ENCODE measurements around the gene LEPROT. TPM values are rescaled to one million over a fixed set of nuclear protein-coding genes. Genes with fewer than 3 reads are reported as not detected.
A peak's percentile ranks its signal among the peaks of the same experiment; 100 is the strongest.

The LEPROT gene
- total and polyA plus RNA-seq, 7 experiments from 2014 or later = 11.8 to 26.3 (median 24.1) TPM

DNA sequence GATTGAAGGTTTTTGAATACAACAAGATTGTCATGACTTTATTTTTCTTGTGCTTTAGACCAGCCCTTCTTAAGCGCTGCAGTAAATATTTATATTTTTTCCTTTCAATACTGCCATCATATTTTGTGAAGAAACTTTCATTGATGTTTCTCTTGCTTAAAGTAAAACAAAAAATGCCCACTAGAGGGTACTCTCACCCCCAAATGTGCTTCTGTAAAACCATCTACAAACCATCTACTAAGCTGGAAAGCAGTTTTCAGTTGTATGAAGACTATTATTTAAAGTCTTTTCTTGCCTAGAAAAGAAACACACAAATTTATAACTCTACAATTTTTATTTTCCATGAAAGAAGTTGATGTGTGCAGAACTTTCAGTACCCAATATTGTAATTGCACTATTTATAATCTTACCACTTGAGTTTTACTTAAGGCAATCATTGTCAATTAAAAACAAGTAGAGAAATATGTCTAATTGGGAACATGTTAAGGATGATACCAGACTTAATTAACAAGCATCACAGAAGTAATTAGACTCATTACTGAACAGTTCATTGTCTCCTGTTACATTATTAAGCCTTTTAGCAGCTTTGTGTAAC lies 10.7 kb downstream of the LEPROT start:
- Histone ChIP-seq H3K4me1 (ENCODE audit: control insufficient read depth in 2 of 2, insufficient read depth in 2 of 2, low read length in 2 of 2) (no peaks in the 10 kb centered on the region), H3K27ac (ENCODE audit: low read depth, low read length) (no peak overlapping the region), H3K9me3 (ENCODE audit: control insufficient read depth in 2 of 3, low read length in 3 of 3) (no peaks in the 10 kb centered on the region), H3K27me3 (ENCODE audit: control insufficient read depth in 2 of 2, insufficient read depth in 2 of 2, low read length in 2 of 2) (no peaks in the 10 kb centered on the region), H3K4me3 (ENCODE audit: low read length) (no peak overlapping the region), H3K36me3 (ENCODE audit: control insufficient read depth in 2 of 3, insufficient read depth in 3 of 3, low read length in 3 of 3) (peaks cover 0 to 10% (median 0%) of the 10 kb centered on the region in 3 experiments)
- H3K9me3 Mint-ChIP-seq = no peaks in the 10 kb centered on the region
- no peaks in the 10 kb centered on the region for H3K27me3 Mint-ChIP-seq
- H3K27ac Mint-ChIP-seq = no peak overlapping the region
- ChIA-PET POLR2A (interaction anchor here (1.4 kb wide), 1 partner anchor 11 kb away, joined by 3 read pairs; the partner anchor contains the start of genes LEPR and LEPROT), CTCF (interaction anchor here (0.5 to 1.9 kb wide), 3 partner anchors 11 to 256 kb away, joined by 3 to 9 read pairs (median 3); partner anchors contain the start of genes LEPR and LEPROT)
- no peak overlapping the region for H3K4me3 Mint-ChIP-seq
- H3K36me3 Mint-ChIP-seq = peaks cover 3 to 29% (median 14%) of the 10 kb centered on the region in 5 donors
- H3K4me1 Mint-ChIP-seq = peaks cover 0 to 28% (median 3%) of the 10 kb centered on the region in 7 donors
- ATAC-seq (peak; percentile 67), DNase-seq (peak in 5 of 9 donors; percentile 32 to 43 (median 33))
- intact Hi-C loops (cut with micrococcal nuclease) = loop anchor here (1.0 to 10.0 kb wide), 8 partner anchors 28 to 1015 kb away; no protein-coding TSS in a partner anchor

DNA sequence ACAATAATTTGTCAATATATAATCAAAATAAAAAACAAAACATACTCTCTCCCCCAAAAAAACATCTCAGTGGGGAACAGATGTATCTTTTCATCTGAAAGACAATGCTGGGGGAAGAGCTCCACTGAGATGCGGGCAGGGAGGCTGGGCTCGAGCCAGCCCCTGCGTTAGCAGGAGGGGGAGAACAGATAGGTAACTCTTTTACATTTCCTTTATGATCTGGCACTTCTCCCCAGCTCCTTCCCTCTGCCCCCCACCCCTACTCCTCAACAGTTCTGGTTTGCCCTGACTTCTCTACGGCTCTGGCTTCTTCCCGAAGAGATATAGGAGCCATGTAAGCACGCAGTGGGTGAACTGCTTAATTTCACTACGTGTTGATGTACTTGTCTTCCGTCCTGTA lies 12.4 kb downstream of the LEPROT start:
- intact Hi-C loops (cut with micrococcal nuclease) = loop anchor here (5.0 to 10.0 kb wide), 2 partner anchors 819 to 1012 kb away; no protein-coding TSS in a partner anchor
- ATAC-seq = no peak
- DNase-seq = no peak
- ChIA-PET POLR2A (no interaction called here), CTCF (no interaction called here)
- Mint-ChIP-seq H3K9me3 (no peaks in the 10 kb centered on the region), H3K4me1 (peaks cover 0 to 32% (median 3%) of the 10 kb centered on the region in 7 donors), H3K4me3 (no peak overlapping the region), H3K36me3 (peaks cover 0 to 29% (median 11%) of the 10 kb centered on the region in 5 donors), H3K27ac (no peak overlapping the region), H3K27me3 (no peaks in the 10 kb centered on the region)
- Histone ChIP-seq H3K4me1 (ENCODE audit: control insufficient read depth in 2 of 2, insufficient read depth in 2 of 2, low read length in 2 of 2) (no peaks in the 10 kb centered on the region), H3K36me3 (ENCODE audit: control insufficient read depth in 2 of 3, insufficient read depth in 3 of 3, low read length in 3 of 3) (peaks cover 0 to 7% (median 0%) of the 10 kb centered on the region in 3 experiments), H3K27me3 (ENCODE audit: control insufficient read depth in 2 of 2, insufficient read depth in 2 of 2, low read length in 2 of 2) (no peaks in the 10 kb centered on the region), H3K27ac (ENCODE audit: low read depth, low read length) (no peak overlapping the region), H3K4me3 (ENCODE audit: low read length) (no peak overlapping the region), H3K9me3 (ENCODE audit: control insufficient read depth in 2 of 3, low read length in 3 of 3) (no peaks in the 10 kb centered on the region)

DNA sequence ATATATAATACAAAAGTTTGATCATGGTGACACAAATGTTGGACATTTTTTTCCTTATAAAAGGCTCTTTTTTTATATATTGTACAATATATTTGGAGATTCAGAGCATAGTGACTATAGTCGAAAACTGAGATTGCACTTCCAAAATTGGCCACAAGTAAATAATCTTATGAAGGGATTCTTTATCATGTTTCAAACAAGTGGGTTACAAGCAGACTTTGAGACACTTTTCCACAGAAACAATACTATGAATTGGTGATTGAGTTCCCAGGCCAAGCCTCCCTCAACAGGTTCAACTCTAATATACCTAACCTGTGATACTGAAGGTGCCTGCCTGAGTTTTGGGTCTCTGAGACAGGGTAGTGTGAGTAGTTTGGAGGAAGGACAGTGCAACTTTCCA lies 13.8 kb downstream of the LEPROT start:
- H3K27me3 Mint-ChIP-seq = no peaks in the 10 kb centered on the region
- H3K4me3 Mint-ChIP-seq = no peak overlapping the region
- no peak overlapping the region for H3K4me3 ChIP-seq (ENCODE audit: low read length)
- no peak for ATAC-seq
- H3K4me1 Mint-ChIP-seq = peaks cover 0 to 28% (median 1%) of the 10 kb centered on the region in 7 donors
- H3K4me1 ChIP-seq (ENCODE audit: control insufficient read depth in 2 of 2, insufficient read depth in 2 of 2, low read length in 2 of 2) = no peaks in the 10 kb centered on the region
- ChIA-PET POLR2A (no interaction called here), CTCF (interaction anchor here (0.5 kb wide), 1 partner anchor 1880 kb away, joined by 4 read pairs; no protein-coding TSS in a partner anchor)
- H3K9me3 ChIP-seq (ENCODE audit: control insufficient read depth in 2 of 3, low read length in 3 of 3) = no peaks in the 10 kb centered on the region
- H3K9me3 Mint-ChIP-seq = no peaks in the 10 kb centered on the region
- intact Hi-C loops (cut with micrococcal nuclease) = loop anchor here (5.0 to 10.0 kb wide), 2 partner anchors 818 to 1011 kb away; no protein-coding TSS in a partner anchor
- no peak overlapping the region for H3K27ac Mint-ChIP-seq
- no peak overlapping the region for H3K27ac ChIP-seq (ENCODE audit: low read depth, low read length)
- peaks cover 0 to 7% (median 0%) of the 10 kb centered on the region in 3 experiments for H3K36me3 ChIP-seq (ENCODE audit: control insufficient read depth in 2 of 3, insufficient read depth in 3 of 3, low read length in 3 of 3)
- H3K36me3 Mint-ChIP-seq = peaks cover 0 to 25% (median 8%) of the 10 kb centered on the region in 5 donors
- no peak for DNase-seq
- no peaks in the 10 kb centered on the region for H3K27me3 ChIP-seq (ENCODE audit: control insufficient read depth in 2 of 2, insufficient read depth in 2 of 2, low read length in 2 of 2)

DNA sequence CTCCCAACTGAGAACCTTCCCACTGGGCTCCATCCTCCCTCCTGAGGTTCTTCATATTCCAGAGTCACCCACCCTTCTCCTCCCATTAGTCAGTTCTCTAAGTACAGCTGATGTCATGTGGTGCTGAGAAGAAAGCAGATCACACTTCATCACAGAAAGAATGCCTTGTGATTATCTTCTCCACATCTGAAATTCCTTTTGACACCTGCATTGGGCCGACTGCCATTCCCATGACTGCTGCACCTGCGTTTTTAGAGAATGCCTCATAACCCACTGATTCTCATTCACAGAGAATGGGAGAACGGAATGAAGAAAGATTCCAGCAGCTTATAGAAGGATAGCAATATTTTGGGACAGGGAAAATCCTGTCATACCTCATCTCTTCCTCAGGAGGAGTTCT lies 14.3 kb downstream of the LEPROT start:
- no peaks in the 10 kb centered on the region for H3K27me3 Mint-ChIP-seq
- no peaks in the 10 kb centered on the region for H3K9me3 Mint-ChIP-seq
- ATAC-seq = no peak
- peaks cover 0 to 24% (median 7%) of the 10 kb centered on the region in 5 donors for H3K36me3 Mint-ChIP-seq
- Histone ChIP-seq H3K27me3 (ENCODE audit: control insufficient read depth in 2 of 2, insufficient read depth in 2 of 2, low read length in 2 of 2) (no peaks in the 10 kb centered on the region), H3K4me1 (ENCODE audit: control insufficient read depth in 2 of 2, insufficient read depth in 2 of 2, low read length in 2 of 2) (no peaks in the 10 kb centered on the region), H3K9me3 (ENCODE audit: control insufficient read depth in 2 of 3, low read length in 3 of 3) (no peaks in the 10 kb centered on the region), H3K36me3 (ENCODE audit: control insufficient read depth in 2 of 3, insufficient read depth in 3 of 3, low read length in 3 of 3) (peaks cover 0 to 7% (median 0%) of the 10 kb centered on the region in 3 experiments), H3K4me3 (ENCODE audit: low read length) (no peak overlapping the region), H3K27ac (ENCODE audit: low read depth, low read length) (no peak overlapping the region)
- peaks cover 0 to 26% (median 1%) of the 10 kb centered on the region in 7 donors for H3K4me1 Mint-ChIP-seq
- H3K27ac Mint-ChIP-seq = no peak overlapping the region
- CTCF ChIA-PET = interaction anchor here (0.5 kb wide), 1 partner anchor 1880 kb away, joined by 4 read pairs; no protein-coding TSS in a partner anchor
- no peak overlapping the region for H3K4me3 Mint-ChIP-seq
- no peak for DNase-seq
- intact Hi-C loops (cut with micrococcal nuclease) = loop anchor here (5.0 to 10.0 kb wide), 2 partner anchors 818 to 1010 kb away; no protein-coding TSS in a partner anchor
- POLR2A ChIA-PET = no interaction called here

- H3K27me3 Mint-ChIP-seq = no peaks in the 10 kb centered on the region
- POLR2A ChIA-PET = no interaction called here
These were observed 15.5 kb downstream of the LEPROT start for GRCh38 chr1:65435987-65436386.

GRCh38 chr1:65437616-65438015 lies 17.1 kb downstream of the LEPROT start:
- Histone ChIP-seq H3K9me3 (ENCODE audit: control insufficient read depth in 2 of 3, low read length in 3 of 3) (no peaks in the 10 kb centered on the region), H3K36me3 (ENCODE audit: control insufficient read depth in 2 of 3, insufficient read depth in 3 of 3, low read length in 3 of 3) (no peaks in the 10 kb centered on the region), H3K4me3 (ENCODE audit: low read length) (no peak overlapping the region), H3K27me3 (ENCODE audit: control insufficient read depth in 2 of 2, insufficient read depth in 2 of 2, low read length in 2 of 2) (no peaks in the 10 kb centered on the region), H3K27ac (ENCODE audit: low read depth, low read length) (no peak overlapping the region), H3K4me1 (ENCODE audit: control insufficient read depth in 2 of 2, insufficient read depth in 2 of 2, low read length in 2 of 2) (no peaks in the 10 kb centered on the region)
- H3K27ac Mint-ChIP-seq = no peak overlapping the region
- DNase-seq = no peak
- ChIA-PET POLR2A (no interaction called here), CTCF (interaction anchor here (0.6 kb wide), 1 partner anchor 233 kb away, joined by 4 read pairs; no protein-coding TSS in a partner anchor)
- peaks cover 0 to 2% (median 0%) of the 10 kb centered on the region in 5 donors for H3K27me3 Mint-ChIP-seq
- no peak for ATAC-seq
- H3K4me3 Mint-ChIP-seq = no peak overlapping the region
- peaks cover 0 to 6% (median 0%) of the 10 kb centered on the region in 7 donors for H3K4me1 Mint-ChIP-seq
- peaks cover 0 to 19% (median 4%) of the 10 kb centered on the region in 5 donors for H3K36me3 Mint-ChIP-seq
- no peaks in the 10 kb centered on the region for H3K9me3 Mint-ChIP-seq
- intact Hi-C loops (cut with micrococcal nuclease) = loop anchor here in 1 of 2 donors (10.0 kb wide), 1 partner anchor 1007 kb away; no protein-coding TSS in a partner anchor

More at GRCh38 chr1:65435987-65436386, 15.5 kb downstream of the LEPROT start:
- H3K4me1 ChIP-seq (ENCODE audit: control insufficient read depth in 2 of 2, insufficient read depth in 2 of 2, low read length in 2 of 2) = no peaks in the 10 kb centered on the region
- H3K36me3 ChIP-seq (ENCODE audit: control insufficient read depth in 2 of 3, insufficient read depth in 3 of 3, low read length in 3 of 3) = peaks cover 0 to 7% (median 0%) of the 10 kb centered on the region in 3 experiments
- ATAC-seq (no peak), DNase-seq (no peak)
- no peaks in the 10 kb centered on the region for H3K9me3 Mint-ChIP-seq
- H3K27ac ChIP-seq (ENCODE audit: low read depth, low read length) = no peak overlapping the region
- CTCF ChIA-PET = interaction anchor here (0.7 kb wide), 1 partner anchor 946 kb away, joined by 3 read pairs; no protein-coding TSS in a partner anchor
- peaks cover 0 to 18% (median 1%) of the 10 kb centered on the region in 7 donors for H3K4me1 Mint-ChIP-seq
- peaks cover 0 to 19% (median 8%) of the 10 kb centered on the region in 5 donors for H3K36me3 Mint-ChIP-seq
- no peaks in the 10 kb centered on the region for H3K9me3 ChIP-seq (ENCODE audit: control insufficient read depth in 2 of 3, low read length in 3 of 3)
- no peak overlapping the region for H3K4me3 Mint-ChIP-seq
- no peaks in the 10 kb centered on the region for H3K27me3 ChIP-seq (ENCODE audit: control insufficient read depth in 2 of 2, insufficient read depth in 2 of 2, low read length in 2 of 2)
- no peak overlapping the region for H3K27ac Mint-ChIP-seq
- no peak overlapping the region for H3K4me3 ChIP-seq (ENCODE audit: low read length)
- intact Hi-C loops (cut with micrococcal nuclease) = loop anchor here in 1 of 2 donors (10.0 kb wide), 1 partner anchor 1009 kb away; no protein-coding TSS in a partner anchor
